RWPE2 (cell line): Measurements from ENCODE around the gene ETNK1.

ENCODE experiments used
- ATAC-seq: fragments of 200-7000 bp; cut with Tn5 transposase; 3 replicates; pipeline ENCODE4 v1.9.1; 2021; ENCODE audit warnings: low read depth
- DNase-seq: peaks from one replicate; pipeline ENCODE4 v3.0.0-alpha.2; 2020; ENCODE audit warnings: low spot score
- H3K27ac ChIP-seq: fragments of 450-650 bp; 2 replicates; pipeline ENCODE4 v1.5.1; 2017; ENCODE audit warnings: mild to moderate bottlenecking; ENCODE audit not compliant: poor library complexity, severe bottlenecking
- H3K27me3 ChIP-seq: fragments of 250-450 bp; sonication (Bioruptor Pico); 2 replicates; pipeline ENCODE4 v1.5.1; 2021; ENCODE audit warnings: mild to moderate bottlenecking, moderate library complexity; ENCODE audit not compliant: insufficient read depth, poor library complexity, severe bottlenecking
- H3K36me3 ChIP-seq: fragments of 250-450 bp; sonication (Bioruptor Pico); 2 replicates; pipeline ENCODE4 v1.5.1; 2020; ENCODE audit warnings: low read depth, mild to moderate bottlenecking, moderate library complexity
- H3K4me1 ChIP-seq: fragments of 250-450 bp; sonication (Bioruptor Pico); 2 replicates; pipeline ENCODE4 v1.5.1; 2021; ENCODE audit warnings: mild to moderate bottlenecking, moderate library complexity; ENCODE audit not compliant: insufficient read depth, poor library complexity, severe bottlenecking
- H3K4me3 ChIP-seq: fragments of 250-450 bp; sonication (Bioruptor Pico); 2 replicates; pipeline ENCODE4 v1.5.1; 2021; ENCODE audit warnings: mild to moderate bottlenecking, moderate library complexity; ENCODE audit not compliant: severe bottlenecking
- H3K9me3 ChIP-seq: fragments of 250-450 bp; sonication (Bioruptor Pico); 2 replicates; pipeline ENCODE4 v1.5.1; 2021; ENCODE audit warnings: mild to moderate bottlenecking, moderate library complexity; ENCODE audit not compliant: severe bottlenecking
- CTCF ChIP-seq: fragments of 450-650 bp; IDR thresholded peaks from one replicate; pipeline ENCODE4 v1.5.1; 2017; ENCODE audit warnings: mild to moderate bottlenecking, moderate library complexity; ENCODE audit not compliant: poor library complexity, severe bottlenecking

ETNK1 gene

DNA sequence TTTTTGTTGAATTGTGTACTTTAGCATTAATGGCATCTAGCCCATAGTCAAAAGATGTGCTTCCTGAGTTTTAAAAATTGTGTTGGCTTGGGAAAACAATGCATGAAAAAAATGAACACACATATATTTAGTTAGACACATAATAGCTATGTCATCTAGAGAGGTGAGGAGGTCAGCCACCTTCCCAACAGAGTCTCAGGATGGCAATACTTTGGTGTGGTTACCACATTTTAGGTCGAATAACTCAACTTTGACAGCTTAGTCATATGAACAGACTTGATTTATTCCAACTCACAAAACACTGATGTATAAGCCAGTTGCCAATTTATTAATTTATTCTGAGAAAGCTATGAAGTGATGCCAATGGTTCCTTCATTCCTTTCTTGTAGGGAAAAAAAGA, 114.0 kb downstream of the ETNK1 start:
- Histone ChIP-seq H3K4me3 (no peak overlapping the region), H3K27ac (no peak overlapping the region), H3K27me3 (no peaks in the 10 kb centered on the region), H3K9me3 (no peaks in the 10 kb centered on the region), H3K4me1 (no peaks in the 10 kb centered on the region), H3K36me3 (no peaks in the 10 kb centered on the region)
- ATAC-seq (no peak), DNase-seq (no peak)
- no peak for TF ChIP-seq CTCF
